OCI-LY7 (cell line): ENCODE measurements around the gene MAGED2. TPM values are rescaled to one million over a fixed set of nuclear protein-coding genes. Genes with fewer than 3 reads are reported as not detected.
A peak's percentile ranks its signal among the peaks of the same experiment; 100 is the strongest.

Experiments used
- BruUV-seq: library from RNA; stranded (reverse); fragments of 400-500 nt; replicated peaks from 2 replicates; lab custom pipeline; 2021; lab: Mats Ljungman, UMichigan
- CTCF ChIA-PET: fragments of 300-600 bp; sonication (Branson Sonifier 250); formaldehyde crosslinking; loops from one replicate; lab custom pipeline; 2022; ENCODE audit warnings: antibody characterized with exemption; ENCODE audit not compliant: unreplicated experiment; lab: Charles Lee
- POLR2A ChIA-PET: fragments of 300-600 bp; sonication (Branson Sonifier 250); formaldehyde crosslinking; loops from one replicate; lab custom pipeline; 2022; ENCODE audit warnings: antibody characterized with exemption; lab: Charles Lee
- DNase-seq: peaks from one replicate; pipeline ENCODE4 v3.0.0-alpha.2; 2015; ENCODE audit warnings: low spot score
- H2AFZ ChIP-seq: fragments of 200-600 bp; sonication (generic), shearing (Covaris generic); 2 replicates; pipeline ENCODE4 v1.6.1; 2014; ENCODE audit warnings: mild to moderate bottlenecking, antibody characterized with exemption, low read length, moderate library complexity
- H3K27ac ChIP-seq: fragments of 200-600 bp; sonication (generic); 2 replicates; pipeline ENCODE4 v1.5.1; 2014; ENCODE audit warnings: mixed run types, low read depth, mild to moderate bottlenecking, moderate library complexity, low read length, inconsistent platforms; ENCODE audit not compliant: poor library complexity, severe bottlenecking
- H3K36me3 ChIP-seq: fragments of 200-600 bp; sonication (generic); 2 replicates; pipeline ENCODE4 v1.6.1; 2014; ENCODE audit warnings: mild to moderate bottlenecking, antibody characterized with exemption, low read length, moderate library complexity, mixed read lengths; ENCODE audit not compliant: insufficient read depth
- H3K4me1 ChIP-seq: fragments of 200-600 bp; sonication (generic); 2 replicates; pipeline ENCODE4 v1.5.1; 2014; ENCODE audit warnings: mild to moderate bottlenecking, low read length; ENCODE audit not compliant: insufficient read depth, poor library complexity, severe bottlenecking
- H3K4me2 ChIP-seq: fragments of 200-600 bp; sonication (generic); 2 replicates; pipeline ENCODE4 v1.6.1; 2014; ENCODE audit warnings: mild to moderate bottlenecking, low read length
- H3K4me3 ChIP-seq: fragments of 200-600 bp; sonication (generic); 2 replicates; pipeline ENCODE4 v1.5.1; 2014; ENCODE audit warnings: mild to moderate bottlenecking, low read depth, low read length; ENCODE audit not compliant: poor library complexity, severe bottlenecking
- H3K79me2 ChIP-seq: fragments of 200-600 bp; sonication (generic); 2 replicates; pipeline ENCODE4 v1.6.1; 2016; ENCODE audit warnings: low read depth, mild to moderate bottlenecking, low read length, moderate library complexity, mixed read lengths; ENCODE audit not compliant: insufficient read depth
- H3K9me2 ChIP-seq: fragments of 200-600 bp; sonication (generic); 2 replicates; pipeline ENCODE4 v1.6.1; 2016; ENCODE audit warnings: mild to moderate bottlenecking, low read length, mixed read lengths; ENCODE audit not compliant: insufficient read depth
- H3K9me3 ChIP-seq: fragments of 200-600 bp; sonication (generic); 2 replicates; pipeline ENCODE4 v1.6.1; 2014; ENCODE audit warnings: mild to moderate bottlenecking, mixed run types, low read length, mixed read lengths
- H4K20me1 ChIP-seq: fragments of 200-600 bp; sonication (generic); 2 replicates; pipeline ENCODE4 v1.6.1; 2014; ENCODE audit warnings: mild to moderate bottlenecking, antibody characterized with exemption, low read length, moderate library complexity, mixed read lengths; ENCODE audit not compliant: insufficient read depth
- CTCF ChIP-seq: fragments of 200-600 bp; sonication (generic); conservative IDR thresholded peaks from 2 replicates; pipeline ENCODE4 v1.5.1; 2014; ENCODE audit warnings: mild to moderate bottlenecking, antibody characterized with exemption, low read length, moderate library complexity, mixed read lengths
- EZH2phosphoT487 ChIP-seq: fragments of 200-600 bp; sonication (generic); IDR thresholded peaks from 2 replicates; pipeline ENCODE4 v1.6.1; 2018; ENCODE audit warnings: low read depth, borderline replicate concordance, mild to moderate bottlenecking, mixed run types, antibody characterized with exemption, low read length, moderate library complexity, mixed read lengths
- intact Hi-C: fragments of 100-400 bp; cut with micrococcal nuclease; formaldehyde crosslinking; loops from one replicate; pipeline ENCODE4 v1.10.0; 2022; ENCODE audit not compliant: unreplicated experiment
- total RNA-seq, 2 experiments: library from RNA; depleted of rRNA in 1 of 2; stranded (reverse); fragments of >200 nt in 1 of 2; shearing (Covaris generic) in 1 of 2; gene quantifications; 2 replicates each; pipeline ENCODE4 v1.2.3, GENCODE V29; 2014 to 2022

Gene MAGED2
- total RNA-seq, 2 experiments from 2014 or later: 27.1 to 48.3 TPM

- peak; percentile 93 for DNase-seq
- H3K4me1 ChIP-seq: peaks cover 14% of the 10 kb centered on the region
- no peak overlapping the region for H3K27ac ChIP-seq
- peak overlapping the region; percentile 88 for H3K4me2 ChIP-seq
- peak overlapping the region; percentile 95 for H2AFZ ChIP-seq
- CTCF ChIA-PET: interaction anchor here (0.5 to 0.6 kb wide), 2 partner anchors 355 to 626 kb away, joined by 4 to 6 read pairs; partner anchors contain the start of gene FAM120C
- no peaks in the 10 kb centered on the region for H3K9me2 ChIP-seq
- TF ChIP-seq EZH2phosphoT487 (no peak), CTCF (no peak)
- H4K20me1 ChIP-seq: no peaks in the 10 kb centered on the region
- BruUV-seq: TSS peak; percentile 90
- H3K36me3 ChIP-seq: no peaks in the 10 kb centered on the region
- intact Hi-C loops: loop anchor here (2.0 to 5.0 kb wide), 2 partner anchors 170 to 353 kb away; no protein-coding TSS in a partner anchor
- POLR2A ChIA-PET: interaction anchor here (0.6 to 1.3 kb wide), 4 partner anchors 31 to 193 kb away, joined by 3 to 7 read pairs (median 4); partner anchors contain the start of gene APEX2
- no peaks in the 10 kb centered on the region for H3K9me3 ChIP-seq
- H3K79me2 ChIP-seq: no peaks in the 10 kb centered on the region
- H3K4me3 ChIP-seq: peak overlapping the region; percentile 82
These were observed 1.3 kb downstream of the MAGED2 start for GRCh38 chrX:54808605-54809483.

GRCh38 chrX:54810532-54810931 lies 3.0 kb downstream of the MAGED2 start:
- Histone ChIP-seq H3K36me3 (no peaks in the 10 kb centered on the region), H3K4me3 (no peak overlapping the region), H3K27ac (no peak overlapping the region), H4K20me1 (no peaks in the 10 kb centered on the region), H2AFZ (no peak overlapping the region), H3K4me1 (peaks cover 14% of the 10 kb centered on the region), H3K4me2 (no peak overlapping the region), H3K9me3 (no peaks in the 10 kb centered on the region), H3K9me2 (no peaks in the 10 kb centered on the region), H3K79me2 (no peaks in the 10 kb centered on the region)
- BruUV-seq: no TSS peak
- no peak for DNase-seq
- CTCF ChIA-PET: no interaction called here
- intact Hi-C loops: no loop called here
- TF ChIP-seq CTCF (no peak), EZH2phosphoT487 (no peak)
- POLR2A ChIA-PET: no interaction called here
